NCI-H226 (cell line): ENCODE results near the gene OFD1.
A peak's percentile ranks its signal among the peaks of the same experiment; 100 is the strongest.

ENCODE experiments used
- DNase-seq: peaks from one replicate; pipeline ENCODE4 v3.0.0-alpha.2; 2015

The OFD1 gene, protein sequence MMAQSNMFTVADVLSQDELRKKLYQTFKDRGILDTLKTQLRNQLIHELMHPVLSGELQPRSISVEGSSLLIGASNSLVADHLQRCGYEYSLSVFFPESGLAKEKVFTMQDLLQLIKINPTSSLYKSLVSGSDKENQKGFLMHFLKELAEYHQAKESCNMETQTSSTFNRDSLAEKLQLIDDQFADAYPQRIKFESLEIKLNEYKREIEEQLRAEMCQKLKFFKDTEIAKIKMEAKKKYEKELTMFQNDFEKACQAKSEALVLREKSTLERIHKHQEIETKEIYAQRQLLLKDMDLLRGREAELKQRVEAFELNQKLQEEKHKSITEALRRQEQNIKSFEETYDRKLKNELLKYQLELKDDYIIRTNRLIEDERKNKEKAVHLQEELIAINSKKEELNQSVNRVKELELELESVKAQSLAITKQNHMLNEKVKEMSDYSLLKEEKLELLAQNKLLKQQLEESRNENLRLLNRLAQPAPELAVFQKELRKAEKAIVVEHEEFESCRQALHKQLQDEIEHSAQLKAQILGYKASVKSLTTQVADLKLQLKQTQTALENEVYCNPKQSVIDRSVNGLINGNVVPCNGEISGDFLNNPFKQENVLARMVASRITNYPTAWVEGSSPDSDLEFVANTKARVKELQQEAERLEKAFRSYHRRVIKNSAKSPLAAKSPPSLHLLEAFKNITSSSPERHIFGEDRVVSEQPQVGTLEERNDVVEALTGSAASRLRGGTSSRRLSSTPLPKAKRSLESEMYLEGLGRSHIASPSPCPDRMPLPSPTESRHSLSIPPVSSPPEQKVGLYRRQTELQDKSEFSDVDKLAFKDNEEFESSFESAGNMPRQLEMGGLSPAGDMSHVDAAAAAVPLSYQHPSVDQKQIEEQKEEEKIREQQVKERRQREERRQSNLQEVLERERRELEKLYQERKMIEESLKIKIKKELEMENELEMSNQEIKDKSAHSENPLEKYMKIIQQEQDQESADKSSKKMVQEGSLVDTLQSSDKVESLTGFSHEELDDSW

DNA sequence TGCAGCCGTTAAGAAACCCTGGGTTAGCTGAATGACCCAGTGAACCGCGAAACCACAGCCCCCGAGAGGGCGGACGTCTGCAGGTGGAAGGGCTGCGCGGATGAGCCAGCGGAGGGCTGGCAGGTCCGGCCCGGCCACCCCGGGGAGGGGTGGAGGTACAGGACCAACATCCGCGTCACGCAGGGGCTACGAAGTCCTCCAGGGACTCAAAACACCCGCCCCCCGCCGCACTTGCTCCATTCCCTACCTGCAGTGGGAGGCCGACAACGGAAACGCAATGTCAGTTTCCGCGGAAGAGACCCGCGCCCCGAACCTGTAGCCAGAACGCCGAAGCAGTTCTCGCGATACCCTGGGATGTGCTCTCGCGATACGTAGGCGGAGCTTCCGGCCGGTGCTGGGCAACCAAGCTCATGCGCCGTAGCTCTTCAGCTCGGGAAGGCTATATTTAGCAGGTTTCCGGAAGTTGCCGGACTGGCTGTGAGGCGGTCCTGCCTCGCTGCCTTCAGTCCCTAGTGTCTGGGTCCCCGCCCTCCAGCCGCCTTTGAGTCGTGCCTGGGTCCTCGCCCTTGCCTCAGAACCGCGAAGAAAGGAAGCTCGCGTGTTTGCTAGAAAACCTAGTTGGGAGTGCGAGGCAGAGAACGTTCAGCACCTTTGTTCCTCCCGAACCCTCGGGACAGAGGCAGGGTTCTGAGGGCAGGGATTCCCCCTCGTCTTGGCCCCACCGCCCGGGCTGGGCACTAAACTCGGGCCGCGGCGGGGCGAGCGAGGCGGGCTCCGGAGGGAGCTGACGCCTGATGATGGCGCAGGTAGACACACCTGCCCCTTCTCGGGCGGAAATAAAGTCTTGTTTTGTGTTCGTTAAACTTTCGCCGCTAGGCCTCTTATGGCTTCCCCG, at the start of gene OFD1, which contains the start of gene TRAPPC2:
Gene OFD1, plus strand, starts transcription at position 471 of the 895 bp plus-strand sequence. Its CDS starts 324 bp downstream, at position 795.
Gene TRAPPC2, minus strand, starts transcription at position 343 of the 895 bp plus-strand sequence. CDS start 14,657 bp downstream, outside the sequence.
- DNase-seq, result peak; percentile 82

DNA sequence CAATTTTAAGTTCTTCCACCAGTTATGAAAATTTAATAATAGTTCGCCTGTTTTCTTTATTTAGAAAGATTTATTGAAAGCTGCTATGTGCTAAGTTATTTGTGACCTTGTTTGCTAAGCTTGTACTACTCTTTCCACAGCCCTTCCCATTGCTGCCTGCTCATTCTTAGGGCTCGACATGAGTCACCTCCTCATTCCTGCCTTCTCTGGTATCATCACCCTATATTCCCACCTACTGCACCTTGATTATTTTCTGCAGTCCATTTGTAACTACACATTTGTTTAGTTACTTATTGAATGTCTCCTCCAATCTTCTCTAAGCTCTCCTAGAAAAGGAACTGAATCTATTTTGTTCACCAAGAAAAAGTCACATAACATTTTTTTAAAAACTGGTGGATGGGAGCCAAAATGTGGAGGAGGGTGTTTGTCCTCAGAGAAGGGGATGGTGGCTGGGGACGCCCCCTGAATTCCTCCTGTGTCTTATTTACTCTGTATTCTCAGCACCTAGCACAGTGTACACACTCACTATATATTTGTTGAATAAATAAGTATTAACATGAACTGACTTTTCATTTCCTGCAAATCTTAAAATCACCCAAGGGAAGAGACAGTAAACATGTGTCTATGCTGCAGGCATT, 49.3 kb upstream of the OFD1 start:
- DNase-seq, result peak; percentile 55

DNA sequence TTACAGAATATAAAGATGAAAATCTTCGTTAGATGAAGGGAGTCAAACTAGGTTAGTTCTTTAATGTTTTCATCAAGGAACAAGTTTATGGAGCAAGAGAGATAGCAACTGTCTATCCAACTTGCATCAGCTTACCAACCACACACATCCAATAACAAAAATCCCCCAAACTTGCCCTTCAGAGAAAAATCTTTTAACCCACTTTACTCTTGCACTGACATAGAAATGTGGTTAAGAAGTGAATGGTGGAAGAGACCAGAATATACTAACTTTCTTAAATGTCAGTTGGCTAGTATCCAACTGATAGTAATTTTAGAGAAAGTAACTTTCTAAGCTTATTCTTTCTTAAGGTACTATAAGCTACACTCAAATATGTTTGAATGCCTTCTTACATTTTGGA, 47.3 kb upstream of the OFD1 start:
- no peak for DNase-seq

DNA sequence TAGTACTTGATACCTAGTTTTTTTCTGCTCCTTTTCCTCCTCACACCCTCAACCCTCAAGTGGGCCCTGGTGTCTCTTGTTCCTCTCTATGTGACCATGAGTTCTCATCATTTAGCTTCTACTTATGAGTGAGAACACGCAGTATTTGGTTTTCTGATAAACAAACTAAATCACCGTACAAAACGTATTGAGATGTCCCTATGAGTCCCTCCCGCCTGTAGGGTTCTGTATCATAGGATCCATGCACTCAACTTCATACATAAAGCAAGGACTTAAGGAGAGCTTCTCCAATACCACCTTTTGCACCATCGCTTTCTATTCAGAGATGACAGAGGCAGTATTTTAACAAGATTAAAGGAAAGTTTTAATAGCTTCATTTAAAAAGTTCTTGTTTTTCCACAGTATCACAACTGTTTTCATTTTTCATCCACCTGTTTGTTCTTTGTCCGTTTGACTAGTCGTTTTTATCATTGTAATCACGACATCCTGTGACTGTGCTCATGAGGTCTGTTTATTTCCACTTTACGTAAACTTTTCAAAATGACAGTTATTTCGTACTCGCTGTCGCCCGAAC, 46.1 kb upstream of the OFD1 start:
- DNase-seq, result no peak

DNA sequence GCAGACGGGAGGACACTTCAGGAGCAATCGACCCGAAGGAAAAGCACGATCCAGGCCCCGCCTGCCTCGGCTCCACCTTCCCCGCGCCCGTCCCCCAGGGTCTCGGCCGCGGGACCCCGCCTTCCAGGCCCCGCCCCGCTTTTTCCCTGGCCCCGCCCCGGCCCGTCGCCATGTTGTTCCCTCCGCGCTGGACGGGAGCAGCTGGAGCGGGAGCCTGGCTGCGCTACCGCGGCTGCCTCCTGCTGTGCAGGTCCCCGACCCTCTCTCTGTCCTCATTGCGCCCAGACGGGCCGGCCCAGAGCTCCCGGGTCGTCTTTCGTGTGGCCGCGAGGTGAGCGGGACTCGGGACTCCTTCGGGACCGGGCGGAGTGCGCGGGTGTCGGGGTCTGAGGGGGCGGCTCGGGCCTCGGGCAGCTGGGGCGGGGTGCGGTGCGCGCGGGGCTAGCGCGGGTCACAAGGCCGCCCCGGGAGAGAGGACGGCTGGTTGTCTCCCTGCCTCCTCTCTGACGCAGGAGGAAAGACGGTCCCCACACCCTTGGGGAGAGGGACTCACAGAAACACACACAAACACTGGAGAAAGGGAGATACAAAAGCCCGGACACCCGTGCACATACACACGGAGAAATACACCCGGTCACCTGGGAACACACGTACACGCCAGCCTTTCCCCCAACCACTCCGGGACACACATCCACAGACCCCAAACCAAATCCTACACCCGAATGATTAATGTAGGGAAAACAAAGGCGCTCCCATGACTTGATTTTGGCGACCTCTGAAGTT, 45.4 kb upstream of the OFD1 start, which contains the start of gene RAB9A:
Gene RAB9A, plus strand, starts transcription at position 171 of the 783 bp plus-strand sequence. CDS start 19,619 bp downstream, outside the sequence.
- peak; percentile 41 for DNase-seq

DNA sequence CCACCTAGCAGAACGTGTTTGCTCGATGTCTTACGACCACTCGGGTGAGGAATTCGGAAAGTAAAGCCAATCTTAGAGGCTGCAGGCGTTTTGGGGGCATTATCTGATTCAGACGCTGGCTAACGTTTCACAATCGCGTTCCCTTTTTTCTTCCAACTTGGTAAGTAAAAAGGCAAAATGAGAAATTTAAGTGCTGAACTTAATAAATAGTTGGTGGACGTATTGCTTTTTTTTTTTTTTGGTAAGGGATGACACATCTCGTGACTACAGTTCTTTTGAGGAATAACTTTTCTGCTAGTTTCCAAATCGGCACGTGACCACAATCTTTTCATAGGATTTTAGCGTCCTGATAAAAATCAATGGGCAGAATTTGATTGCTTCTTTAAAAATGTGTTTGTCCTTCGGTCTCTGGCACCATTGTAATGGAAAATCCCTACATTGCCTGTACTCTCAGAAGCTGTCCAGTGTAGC, 44.8 kb upstream of the OFD1 start:
- no peak for DNase-seq

DNA sequence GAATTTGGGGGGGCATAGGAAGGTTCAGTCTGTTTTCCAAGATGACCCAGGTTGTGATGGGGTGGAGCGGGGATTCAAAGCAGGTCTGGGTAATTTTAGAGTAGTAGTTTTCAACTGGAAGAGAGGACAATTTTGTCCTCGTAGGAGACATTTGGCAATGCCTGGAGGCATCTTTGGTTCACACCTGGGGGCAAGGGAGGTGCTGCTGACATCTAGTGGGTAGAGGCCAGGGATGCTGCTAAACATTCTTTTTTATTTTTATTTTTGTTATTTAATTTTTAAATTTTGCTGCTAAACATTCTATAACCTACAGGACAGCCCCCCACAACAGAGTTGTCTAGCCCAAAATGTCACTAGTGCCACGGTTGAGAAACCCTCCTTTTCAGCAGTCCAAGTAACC, 43.7 kb upstream of the OFD1 start:
- DNase-seq, result no peak

DNA sequence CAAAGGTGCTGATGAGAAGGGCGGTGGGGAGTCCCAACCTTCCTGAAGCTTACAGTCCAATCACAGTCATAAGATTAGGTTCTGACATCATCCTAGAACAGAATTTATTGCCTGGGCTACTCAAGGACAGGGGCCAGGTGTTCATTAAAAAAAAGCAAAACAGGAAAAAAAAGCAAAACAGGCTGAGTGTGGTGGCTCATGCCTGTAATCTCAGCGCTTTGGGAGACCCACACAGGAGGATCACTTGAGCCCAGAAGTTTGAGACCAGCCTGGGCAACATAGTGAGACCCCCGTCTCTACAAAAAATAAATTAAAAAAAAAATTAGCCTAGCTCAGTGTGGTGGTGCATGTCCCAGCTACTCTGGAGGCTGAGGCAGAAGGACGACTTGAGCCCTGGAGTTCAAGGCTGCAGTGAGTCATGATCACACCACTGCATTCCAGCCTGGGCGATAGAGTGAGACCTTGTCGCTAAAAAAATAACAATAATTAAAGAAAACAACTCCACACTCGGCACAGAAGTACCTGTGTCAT, 42.6 kb upstream of the OFD1 start:
- DNase-seq, result peak; percentile 27

DNA sequence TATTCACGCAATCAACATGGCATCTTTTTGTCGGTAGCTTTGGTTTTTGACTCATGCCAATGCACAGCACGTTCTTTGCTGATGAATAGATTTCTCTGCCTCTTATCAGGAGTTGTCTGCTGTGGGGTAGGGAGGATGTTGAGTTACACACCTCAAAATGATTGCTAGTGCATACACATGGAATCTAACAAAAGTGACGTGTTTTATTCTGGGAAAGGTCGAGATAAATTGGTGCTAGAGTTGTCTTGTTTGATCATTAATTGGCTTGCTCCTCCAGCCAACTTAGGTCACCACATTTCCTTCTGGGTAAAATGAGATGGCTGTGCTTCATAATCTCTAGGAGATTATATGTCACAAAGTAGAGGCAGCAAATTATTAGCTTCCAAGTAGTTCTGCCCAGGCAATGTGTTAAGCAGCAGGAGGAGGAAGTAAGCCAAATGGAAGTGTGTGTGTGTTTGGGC, 41.7 kb upstream of the OFD1 start:
- DNase-seq, result peak; percentile 86

DNA sequence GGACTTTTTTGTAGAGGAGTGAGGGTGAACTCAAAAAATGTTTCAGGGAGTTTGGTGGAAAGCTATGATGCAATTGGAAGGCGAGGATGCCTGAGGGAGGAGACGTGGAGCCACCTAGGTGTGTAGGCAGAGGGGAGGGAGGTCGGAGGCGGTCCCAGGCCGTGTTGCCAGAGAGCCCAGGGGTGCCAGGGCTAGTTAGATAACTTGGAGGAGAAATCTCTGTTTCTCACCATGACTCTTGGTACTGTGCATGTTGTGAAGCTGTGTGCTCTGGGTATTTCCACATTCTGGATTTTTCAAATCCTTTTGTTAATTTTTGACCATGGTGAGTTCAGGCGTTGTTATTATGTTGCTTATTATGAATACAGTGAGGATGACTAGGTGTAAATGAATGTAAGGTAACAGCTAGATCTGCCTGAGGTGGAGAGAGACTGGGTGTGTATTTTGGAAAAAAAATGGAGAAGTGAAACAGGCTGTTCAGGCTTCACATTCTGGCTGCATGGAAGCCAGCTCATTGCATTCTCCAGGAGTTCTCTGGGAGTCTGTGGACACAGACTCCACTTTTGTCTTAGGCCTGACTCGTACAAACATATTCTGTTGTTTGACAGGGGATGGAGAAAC, 41.1 kb upstream of the OFD1 start:
- DNase-seq, result peak; percentile 79

DNA sequence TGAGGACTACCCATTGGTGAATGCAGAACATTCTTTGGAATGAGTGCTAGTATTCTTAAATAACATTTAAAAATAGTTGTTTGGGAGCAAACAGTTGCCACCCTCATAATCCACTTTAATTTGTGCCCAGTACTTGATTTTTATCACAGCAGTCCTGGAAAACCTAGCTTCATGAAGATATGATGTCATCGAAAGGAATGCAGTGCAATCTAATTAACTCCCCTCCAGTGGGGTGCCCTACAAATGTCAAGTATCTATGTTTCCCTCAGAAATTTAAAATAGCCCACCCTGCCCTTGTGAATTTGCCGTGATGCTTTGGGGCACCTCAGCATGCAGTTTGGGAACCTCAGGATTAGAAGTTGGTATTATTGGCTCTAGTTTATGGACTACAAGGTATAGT, 40.2 kb upstream of the OFD1 start:
- DNase-seq, result no peak

DNA sequence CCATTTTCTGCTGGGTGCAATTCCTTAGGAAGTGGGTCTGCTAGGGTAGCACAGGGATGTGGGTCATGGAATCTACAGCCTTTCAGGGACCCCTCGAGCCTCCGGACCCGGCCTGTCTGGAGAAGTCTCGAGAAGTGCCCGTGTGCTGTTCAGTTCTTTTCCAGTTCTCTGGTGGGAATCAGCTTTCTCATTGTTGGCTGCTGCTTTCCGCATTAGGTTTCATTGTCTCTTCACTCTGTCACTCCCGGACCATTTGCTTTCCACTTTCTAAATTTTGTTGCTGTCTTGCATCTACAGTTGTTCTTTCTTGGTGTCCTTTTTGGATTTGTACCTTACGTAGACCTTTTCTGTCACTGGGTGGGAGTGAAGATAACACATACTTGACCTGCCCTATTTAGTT, 39.6 kb upstream of the OFD1 start:
- DNase-seq, result no peak

DNA sequence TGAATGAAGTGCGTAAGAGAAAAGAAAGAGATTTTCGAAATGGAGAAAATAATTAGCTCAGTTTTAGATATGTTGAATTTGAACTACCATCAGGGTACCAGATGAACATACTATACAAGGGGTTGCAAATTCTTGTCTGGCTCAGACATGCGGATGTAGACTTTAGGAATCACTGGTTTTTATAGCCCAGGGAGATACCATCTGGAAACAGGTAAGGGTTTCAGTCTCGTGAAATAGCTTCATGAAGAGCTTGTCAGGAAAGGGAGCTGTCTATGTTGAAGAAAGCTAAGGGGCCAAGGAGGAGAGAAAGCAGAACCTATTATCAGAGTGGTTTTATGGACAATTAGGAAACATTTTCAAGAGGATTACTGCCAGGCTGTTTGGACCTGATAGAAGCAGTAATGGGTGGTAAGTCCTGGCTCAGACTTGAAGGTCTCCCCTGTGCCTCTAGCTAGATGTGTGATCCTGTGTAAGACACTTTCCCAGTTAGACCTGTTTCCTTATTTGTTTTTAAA, 38.9 kb upstream of the OFD1 start:
- no peak for DNase-seq

DNA sequence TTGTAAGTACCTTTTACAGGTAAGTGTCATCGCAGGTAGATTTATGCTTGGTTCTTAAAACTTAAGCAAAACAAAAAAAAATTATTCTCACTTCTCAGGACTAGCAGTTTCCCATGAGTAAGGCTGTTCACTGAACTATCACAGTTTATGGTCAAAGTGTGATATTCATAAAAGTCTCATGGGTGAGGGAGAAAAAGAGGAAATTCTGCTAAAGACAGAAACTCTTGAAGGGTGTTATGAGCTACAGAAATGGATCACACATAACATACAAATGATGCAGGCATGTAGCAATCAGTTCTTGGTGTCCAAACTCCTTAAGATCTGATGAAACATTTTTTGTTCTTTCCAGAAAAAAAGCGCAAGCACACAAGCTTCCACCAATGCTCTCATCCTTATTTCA, 37.1 kb upstream of the OFD1 start:
- no peak for DNase-seq

DNA sequence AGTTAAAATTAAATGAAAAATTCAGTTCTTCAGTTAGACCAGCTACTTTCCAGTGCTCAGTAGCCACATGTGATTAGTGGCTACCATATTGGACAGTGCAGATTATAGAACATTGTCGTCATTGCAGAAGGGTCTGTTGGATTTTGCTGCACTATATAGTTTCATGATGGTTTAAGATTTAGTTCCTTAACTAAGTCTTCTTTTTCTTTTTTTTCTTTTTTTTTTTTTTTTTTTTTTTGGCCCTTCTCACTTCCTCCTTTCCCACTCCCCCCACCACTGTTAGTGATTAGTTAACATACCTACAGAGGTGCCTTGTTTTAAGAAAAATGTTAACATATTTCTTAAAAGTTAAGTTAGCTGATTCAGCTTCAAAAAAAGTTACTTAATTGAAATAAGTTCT, 36.6 kb upstream of the OFD1 start:
- DNase-seq, result no peak

DNA sequence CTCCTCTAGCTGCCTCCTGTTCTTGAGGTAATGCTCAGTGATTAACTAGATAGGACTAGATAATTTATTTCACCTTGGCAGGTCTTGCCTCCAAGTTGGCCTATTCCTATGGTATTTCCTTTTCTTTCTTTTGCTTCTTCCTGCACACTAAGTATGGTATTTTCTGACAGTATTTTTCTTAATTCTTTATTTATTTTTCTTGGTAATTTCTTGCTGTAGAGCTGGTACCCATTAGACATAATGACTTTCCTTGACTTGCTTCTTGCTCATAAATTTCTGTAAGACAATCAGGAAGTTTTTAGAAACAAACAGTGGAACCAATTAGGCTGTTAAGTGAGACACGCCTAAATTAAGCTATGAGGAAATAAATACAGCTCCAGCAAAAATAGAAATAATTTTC, 36.1 kb upstream of the OFD1 start:
- no peak for DNase-seq

DNA sequence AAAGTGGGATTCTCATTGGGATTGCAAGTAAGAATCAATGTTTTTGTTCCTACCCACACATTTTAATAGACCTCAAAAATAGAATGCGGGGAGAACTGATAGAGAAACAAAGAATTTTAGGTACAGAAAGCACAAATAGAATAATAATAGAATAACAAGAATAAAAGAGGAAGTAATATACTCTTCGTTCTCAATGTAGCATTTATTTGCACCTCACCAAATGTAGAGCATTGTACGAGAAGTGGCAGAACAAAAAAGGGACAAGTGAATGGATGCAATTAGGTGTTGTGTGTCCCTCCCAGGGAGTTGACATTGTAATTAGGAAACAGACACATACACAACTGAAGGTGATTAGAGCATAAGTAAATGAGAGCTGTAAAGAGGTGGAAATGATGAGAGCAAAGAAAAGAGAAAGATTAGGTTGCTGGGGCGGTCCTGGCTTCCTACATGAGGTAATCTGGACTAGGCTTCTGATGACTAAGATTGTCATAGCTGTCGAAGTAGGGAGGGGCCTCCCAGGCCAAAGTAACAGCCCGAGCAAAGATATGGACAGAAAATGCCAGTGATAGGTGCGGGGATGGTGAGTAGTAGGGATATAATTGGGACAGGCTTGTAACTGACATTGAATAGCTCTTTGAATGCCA, 35.2 kb upstream of the OFD1 start:
- DNase-seq, result peak; percentile 54

DNA sequence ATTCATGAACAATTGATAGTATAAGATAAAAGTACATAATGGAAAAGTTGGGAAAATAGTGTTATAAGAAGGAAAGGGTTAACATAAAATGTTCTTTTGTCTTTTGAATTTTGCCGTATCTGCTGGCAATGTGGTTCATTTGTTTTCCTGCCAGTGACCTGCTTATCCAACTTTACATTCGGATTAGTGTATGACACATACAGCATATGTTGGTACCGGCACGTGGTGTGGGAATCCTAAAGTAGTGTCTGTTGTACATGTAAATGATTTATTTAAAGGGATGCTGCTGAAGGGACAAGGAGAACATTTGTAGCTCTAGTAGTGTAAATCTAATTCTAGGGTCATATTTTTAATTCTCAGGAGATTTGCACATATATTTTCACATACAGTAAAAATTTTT, 34.2 kb upstream of the OFD1 start:
- no peak for DNase-seq
